VCaP (cell line): ENCODE data around the gene GPC3.
"Not testable (repeated sequence)": the region's sequence is repeated elsewhere in the genome, so short reads cannot be mapped to it uniquely, and the experiment has no call there.

Source experiments
- H3K27ac ChIP-seq: fragments of 450-650 bp; 2 replicates; pipeline ENCODE4 v1.5.1; 2017
- TF ChIP-seq, protein P1 (sequence below): fragments of 450-650 bp; conservative IDR thresholded peaks from 2 replicates; pipeline ENCODE4 v1.5.1; 2017; ENCODE audit warnings: mild to moderate bottlenecking, moderate library complexity

The GPC3 gene

DNA sequence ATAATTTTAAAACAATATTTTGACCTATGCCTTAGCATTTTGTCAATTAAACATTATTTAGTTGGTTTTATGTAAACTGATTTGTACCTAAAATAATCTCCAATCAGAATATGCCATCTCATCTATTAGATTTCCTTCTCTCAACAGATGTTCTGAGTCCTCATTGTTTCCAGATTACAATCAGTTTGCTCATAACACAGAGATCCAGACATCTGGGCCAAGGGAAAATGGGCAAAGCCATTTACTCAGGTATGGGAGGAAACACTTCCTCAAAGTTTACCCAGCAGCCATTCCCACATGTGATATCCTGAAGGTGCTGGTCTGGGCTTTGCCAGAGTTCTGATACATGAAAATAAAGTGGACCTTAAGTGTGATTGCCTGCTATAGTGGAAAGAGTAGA, 352.2 kb downstream of the GPC3 start:
- H3K27ac ChIP-seq, result no peak overlapping the region
- TF ChIP-seq, protein P1, sequence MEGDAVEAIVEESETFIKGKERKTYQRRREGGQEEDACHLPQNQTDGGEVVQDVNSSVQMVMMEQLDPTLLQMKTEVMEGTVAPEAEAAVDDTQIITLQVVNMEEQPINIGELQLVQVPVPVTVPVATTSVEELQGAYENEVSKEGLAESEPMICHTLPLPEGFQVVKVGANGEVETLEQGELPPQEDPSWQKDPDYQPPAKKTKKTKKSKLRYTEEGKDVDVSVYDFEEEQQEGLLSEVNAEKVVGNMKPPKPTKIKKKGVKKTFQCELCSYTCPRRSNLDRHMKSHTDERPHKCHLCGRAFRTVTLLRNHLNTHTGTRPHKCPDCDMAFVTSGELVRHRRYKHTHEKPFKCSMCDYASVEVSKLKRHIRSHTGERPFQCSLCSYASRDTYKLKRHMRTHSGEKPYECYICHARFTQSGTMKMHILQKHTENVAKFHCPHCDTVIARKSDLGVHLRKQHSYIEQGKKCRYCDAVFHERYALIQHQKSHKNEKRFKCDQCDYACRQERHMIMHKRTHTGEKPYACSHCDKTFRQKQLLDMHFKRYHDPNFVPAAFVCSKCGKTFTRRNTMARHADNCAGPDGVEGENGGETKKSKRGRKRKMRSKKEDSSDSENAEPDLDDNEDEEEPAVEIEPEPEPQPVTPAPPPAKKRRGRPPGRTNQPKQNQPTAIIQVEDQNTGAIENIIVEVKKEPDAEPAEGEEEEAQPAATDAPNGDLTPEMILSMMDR, result no peak

DNA sequence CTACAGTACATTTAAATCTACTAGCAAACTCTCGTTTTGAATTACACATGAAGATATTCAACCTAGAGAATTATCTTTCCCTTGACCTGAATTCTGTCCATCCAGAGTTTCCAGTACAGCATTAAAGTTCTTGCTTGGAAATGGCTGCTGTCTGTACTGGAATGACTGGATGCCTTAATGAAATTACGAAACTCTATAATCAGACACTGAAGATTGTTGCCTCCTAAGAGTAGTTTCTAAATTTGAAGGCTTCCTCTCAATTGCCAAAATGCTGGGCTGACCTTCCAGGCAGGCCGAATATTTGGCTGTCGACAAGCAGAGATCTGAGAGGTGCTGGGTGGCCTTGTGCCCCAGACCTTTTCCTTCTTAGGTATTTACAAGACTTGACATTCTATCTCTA, 355.0 kb downstream of the GPC3 start:
- TF ChIP-seq, protein P1, result no peak
- no peak overlapping the region for H3K27ac ChIP-seq

DNA sequence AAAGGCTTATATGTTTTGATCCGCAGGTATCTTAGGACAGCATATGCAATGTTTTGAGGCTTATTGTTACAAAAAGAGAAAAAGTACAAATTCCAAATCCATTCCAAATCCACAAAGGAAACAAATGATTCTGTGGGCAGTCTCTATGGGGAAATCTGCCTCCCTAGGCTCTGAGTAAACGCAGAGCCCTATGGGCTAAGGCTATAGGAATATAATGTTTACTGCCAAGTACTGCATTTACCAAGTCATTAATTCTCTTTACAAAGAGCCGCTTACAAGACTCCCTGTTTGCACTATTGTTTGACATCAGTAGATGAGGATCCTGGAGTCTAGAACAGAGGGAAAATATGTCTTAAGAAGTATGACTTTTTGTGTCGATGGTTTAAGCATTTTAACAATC, 357.7 kb downstream of the GPC3 start:
- TF ChIP-seq, protein P1, result no peak
- no peak overlapping the region for H3K27ac ChIP-seq

DNA sequence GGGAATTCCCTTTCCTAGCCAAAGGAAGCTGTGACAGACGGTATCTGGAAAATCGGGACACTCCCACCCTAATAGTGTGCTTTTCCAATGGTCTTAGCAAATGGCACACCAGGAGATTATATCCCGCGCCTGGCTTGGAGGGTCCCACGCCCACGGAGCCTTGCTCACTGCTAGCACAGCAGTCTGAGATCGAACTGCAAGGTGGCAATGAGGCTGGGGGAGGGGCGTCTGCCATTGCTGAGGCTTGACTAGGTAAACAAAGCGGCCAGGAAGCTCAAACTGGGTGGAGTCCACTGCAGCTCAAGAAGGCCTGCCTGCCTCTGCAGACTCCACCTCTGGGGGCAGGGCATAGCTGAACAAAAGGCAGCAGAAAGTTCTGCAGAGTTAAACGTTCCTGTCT, 364.0 kb downstream of the GPC3 start:
- not testable (repeated sequence) for H3K27ac ChIP-seq

DNA sequence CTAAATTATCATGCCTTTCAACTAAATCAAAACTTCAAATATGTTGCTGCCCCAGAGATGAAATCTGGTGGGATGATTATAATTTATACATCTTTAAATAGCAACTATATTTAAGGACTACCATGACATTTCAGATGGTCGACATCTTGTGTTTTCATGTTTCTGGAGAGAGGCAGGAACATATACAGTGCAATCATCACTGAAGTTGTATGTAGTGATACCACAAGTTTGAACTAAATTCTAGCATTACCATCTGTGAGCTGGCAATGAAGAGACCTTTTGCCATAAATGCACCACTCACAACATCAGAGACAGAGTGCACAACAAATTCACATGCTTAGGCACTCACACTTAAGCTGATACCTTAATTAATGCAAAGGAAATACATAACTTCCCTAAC, 373.7 kb downstream of the GPC3 start:
- no peak overlapping the region for H3K27ac ChIP-seq
- TF ChIP-seq, protein P1, result no peak

DNA sequence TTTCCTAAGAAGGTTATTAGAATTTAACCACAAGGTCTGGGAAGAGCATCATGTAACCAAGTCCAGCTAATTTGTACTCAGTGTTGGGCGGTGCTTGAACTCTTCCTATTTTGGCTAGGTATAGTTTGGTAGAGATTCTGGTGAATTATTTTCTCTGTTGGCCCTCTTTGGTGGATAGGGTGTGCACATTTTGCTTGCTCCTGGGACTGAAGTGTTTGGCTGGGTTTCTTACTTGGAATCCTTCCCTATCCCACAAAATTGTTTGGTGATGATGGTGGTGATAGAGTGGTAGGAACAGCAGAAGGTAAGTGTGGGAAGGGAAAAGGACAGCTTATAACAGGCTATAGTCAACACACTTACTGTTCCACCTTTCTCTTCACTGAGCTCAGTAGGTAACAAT, 375.3 kb downstream of the GPC3 start:
- H3K27ac ChIP-seq, result no peak overlapping the region
- TF ChIP-seq, protein P1, result no peak

DNA sequence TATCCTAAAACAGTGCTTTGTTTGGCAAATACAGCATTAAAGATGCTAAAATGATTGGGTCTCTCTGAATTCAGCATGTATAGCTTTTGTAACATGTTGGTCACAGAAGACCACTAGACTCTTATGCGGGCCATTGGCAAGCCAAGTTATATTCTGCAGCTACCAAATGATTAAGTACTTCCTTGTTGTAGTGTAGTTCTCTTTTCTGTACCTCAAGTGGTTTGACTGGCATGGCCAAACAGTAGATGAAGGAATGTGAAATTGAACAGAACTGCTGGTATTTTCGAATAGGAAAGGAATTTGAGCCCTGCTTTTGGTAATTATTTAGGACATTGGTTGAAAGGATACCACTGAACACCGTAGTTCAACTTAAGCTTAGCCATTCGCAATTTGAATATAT, 376.2 kb downstream of the GPC3 start:
- TF ChIP-seq, protein P1, result no peak

DNA sequence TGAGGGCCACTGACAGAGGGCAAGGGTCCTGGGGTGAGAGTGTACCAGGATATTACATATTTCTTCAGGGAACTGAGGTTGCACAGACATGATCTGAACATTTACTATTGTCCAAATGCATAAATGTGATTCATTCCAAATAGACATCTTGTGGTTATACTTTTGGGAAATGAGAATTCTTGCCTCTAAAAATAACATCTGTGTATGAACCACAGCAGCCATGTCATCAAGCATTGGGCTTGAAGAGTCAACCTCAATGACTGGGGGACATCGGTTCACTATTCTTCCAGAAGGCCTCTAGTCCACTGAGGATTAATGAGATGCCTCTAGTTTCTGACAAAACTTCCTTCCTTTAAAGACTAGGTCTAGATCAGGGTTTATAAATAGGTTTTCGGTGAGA, 377.0 kb downstream of the GPC3 start:
- H3K27ac ChIP-seq, result no peak overlapping the region
- TF ChIP-seq, protein P1, result no peak

More for the DNA sequence above, 376.2 kb downstream of the GPC3 start:
- no peak overlapping the region for H3K27ac ChIP-seq
